Epidermal melanocyte (primary cell): ENCODE data around the gene ISOC1.

Experiments
- DNase-seq: peaks from one replicate; pipeline ENCODE4 v3.0.0; 2011; ENCODE audit warnings: low spot score; ENCODE audit not compliant: insufficient read length

ISOC1 gene

DNA sequence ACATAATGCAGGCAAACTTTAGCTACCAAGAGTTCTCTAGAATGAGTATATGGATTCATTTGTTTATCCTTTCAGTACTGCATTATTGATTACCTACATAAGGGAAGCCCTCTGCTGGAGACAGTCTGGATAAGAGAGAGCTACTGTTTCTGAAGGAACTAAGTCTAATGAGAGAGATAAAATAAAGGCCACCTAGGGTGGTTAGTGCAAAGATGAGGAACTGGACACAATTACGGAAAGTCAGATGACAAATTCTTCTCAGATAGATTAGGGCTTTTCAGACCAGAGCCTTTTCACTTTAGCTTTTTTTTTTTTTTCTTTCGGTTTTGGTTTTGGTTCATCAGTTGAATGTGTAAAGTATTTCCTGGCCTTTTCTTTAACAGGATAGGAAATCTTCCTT is 31.3 kb downstream of the ISOC1 start:
- DNase-seq: no peak

DNA sequence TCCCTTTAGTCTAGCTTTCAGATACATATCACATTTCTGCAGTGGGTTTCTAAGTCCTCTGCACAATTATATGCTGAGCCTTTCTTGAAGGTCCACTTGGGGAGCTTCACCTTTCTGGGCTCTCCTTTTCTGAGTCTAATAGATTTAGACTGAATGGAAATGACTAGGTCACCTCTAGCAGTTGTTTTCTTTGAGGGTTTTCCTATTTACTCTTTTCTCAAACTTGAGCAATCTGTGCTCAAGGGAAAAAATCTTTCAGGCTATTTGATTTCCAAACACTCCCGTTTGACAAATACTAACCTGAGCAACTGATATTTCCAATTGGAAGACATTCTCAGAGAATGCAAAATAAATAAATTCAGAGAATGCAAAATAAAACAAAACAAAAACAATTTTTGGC is 39.0 kb downstream of the ISOC1 start:
- DNase-seq: no peak

DNA sequence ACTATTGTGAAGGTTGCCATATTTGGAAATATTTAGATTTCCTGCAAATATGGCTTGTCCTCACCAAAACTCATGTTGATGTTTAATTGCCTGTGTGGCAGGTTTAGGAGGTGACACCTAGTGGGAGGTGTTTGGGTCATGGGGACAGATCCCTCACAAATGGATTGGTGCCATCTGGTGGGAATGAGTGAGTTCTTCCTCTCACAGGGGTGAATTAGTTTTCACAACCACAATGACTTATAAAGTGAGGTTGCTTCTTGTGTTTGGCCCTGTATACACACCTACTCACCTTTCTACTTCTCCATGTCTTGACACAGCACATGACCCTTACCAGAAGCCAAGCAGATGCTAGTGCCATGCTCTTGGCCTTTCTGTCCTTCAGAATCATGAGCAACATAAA is 41.1 kb downstream of the ISOC1 start:
- no peak for DNase-seq

DNA sequence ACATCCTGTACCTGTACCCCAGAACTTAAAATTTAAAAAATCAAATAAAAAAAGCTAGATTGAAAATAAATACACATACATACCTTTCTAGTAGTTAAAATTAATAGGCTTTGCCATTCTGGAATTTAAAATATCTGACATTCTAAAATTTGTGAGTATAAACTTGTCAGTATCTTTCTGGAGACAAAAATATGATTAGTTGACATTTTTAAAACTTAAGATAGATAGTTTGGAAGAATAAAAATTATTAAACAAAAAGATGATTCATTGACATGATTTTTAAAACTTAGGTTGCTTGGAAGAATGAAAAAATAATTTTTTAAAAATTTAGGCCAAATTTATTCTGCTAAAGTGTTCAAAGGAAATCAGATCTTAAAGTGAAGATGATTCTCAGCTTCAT is 43.1 kb downstream of the ISOC1 start:
- no peak for DNase-seq

DNA sequence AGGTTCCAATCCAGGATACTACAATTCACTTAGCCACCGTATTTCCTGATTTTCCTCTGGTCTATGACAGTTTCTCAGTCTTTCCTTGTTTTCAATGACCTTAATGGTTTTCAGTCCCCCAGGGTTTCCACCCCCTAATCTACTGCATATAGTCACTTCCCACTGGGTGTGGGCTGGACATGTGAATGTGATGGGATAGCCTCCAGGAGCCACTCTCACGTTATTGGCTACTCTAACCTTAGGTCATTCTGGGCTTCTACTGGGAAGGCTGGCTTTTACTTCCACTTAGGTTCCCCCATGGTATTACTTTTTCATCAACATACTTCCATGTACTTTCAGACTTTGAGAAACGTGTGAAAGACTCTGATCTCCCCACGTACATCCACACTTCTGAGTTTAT is 46.5 kb downstream of the ISOC1 start:
- no peak for DNase-seq

DNA sequence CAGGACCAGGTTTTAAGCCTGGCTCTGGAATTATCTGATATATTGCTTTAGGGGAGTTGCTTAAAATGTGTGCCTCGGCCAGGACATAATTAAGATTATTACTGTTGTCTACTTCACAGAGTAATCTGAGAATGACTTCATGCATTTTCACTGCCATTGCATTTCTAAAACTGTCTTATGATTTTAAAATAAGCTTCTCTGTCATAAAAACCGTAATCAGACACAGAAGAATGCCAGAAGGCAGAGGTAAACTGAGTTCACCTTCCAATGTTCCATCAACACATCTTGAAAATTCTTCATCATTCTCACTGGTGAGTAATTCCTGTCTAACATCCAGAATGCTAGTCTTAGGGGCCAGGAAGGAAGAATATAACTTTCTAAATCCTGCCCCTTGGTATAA is 47.1 kb downstream of the ISOC1 start:
- no peak for DNase-seq

DNA sequence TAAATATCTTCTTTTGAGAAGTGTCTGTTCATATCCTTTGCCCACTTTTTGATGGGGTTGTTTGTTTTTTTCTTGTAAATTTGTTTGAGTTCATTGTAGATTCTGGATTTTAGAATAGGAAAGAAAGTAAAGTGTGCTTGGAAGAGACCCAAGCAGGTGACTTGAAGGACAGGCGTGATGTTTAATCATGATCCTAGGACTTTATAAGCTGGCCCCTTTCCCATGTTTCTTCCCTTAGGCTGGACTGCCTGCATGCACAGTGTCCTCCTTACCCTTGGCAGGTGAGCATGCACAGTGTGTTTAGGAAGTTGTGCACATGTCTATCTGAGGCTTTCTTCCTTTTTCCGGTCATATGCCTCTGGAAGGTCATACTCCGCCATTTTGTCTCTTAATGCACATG is 61.3 kb downstream of the ISOC1 start:
- DNase-seq: no peak

DNA sequence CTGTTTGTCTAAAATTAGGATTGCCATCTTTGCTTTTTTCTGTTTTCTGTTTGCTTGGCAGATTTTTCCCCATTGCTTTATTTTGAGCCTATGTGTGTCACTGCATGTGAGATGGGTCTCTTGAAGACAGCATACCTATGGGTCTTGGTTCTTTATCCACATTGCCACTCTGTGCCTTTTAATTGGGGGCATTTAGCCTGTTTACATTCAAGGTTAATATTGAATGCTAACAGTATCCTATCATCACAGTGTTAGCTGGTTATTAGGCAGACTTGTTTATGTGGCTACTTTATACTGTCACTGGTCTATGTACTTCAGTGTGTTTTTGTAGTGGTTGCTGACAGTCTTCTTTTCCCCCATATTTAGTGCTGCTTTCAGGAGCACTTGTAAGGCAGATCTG is 67.3 kb downstream of the ISOC1 start:
- DNase-seq: no peak
